Subcutaneous abdominal adipose tissue (tissue), 5 donors: Measurements from ENCODE around the gene MORN1.
A peak's percentile ranks its signal among the peaks of the same experiment; 100 is the strongest.

Experiments
- H3K27ac ChIP-seq: one replicate; pipeline ENCODE4 v1.7.0; 2013; ENCODE audit warnings: low read depth, mild to moderate bottlenecking, inconsistent platforms, low read length, moderate library complexity
- H3K27me3 ChIP-seq, 5 donors: one replicate each; pipeline ENCODE4 v1.7.0; 2013; ENCODE audit warnings: low read length in 5 of 5, inconsistent platforms in 1 of 5; ENCODE audit not compliant: control insufficient read depth in 5 of 5, insufficient read depth in 4 of 5
- H3K36me3 ChIP-seq, 5 donors: one replicate each; pipeline ENCODE4 v1.7.0; 2013; ENCODE audit warnings: low read length in 5 of 5; ENCODE audit not compliant: control insufficient read depth in 5 of 5, insufficient read depth in 5 of 5
- H3K4me1 ChIP-seq, 5 donors: one replicate each; pipeline ENCODE4 v1.7.0; 2013; ENCODE audit warnings: low read length in 5 of 5, mild to moderate bottlenecking in 3 of 5, moderate library complexity in 1 of 5; ENCODE audit not compliant: control insufficient read depth in 5 of 5, insufficient read depth in 5 of 5
- H3K4me3 ChIP-seq, 5 donors: one replicate each; pipeline ENCODE4 v1.7.0; 2013; ENCODE audit warnings: low read length in 5 of 5, low read depth in 1 of 5
- H3K9ac ChIP-seq, 5 donors: one replicate each; pipeline ENCODE4 v1.7.0; 2013; ENCODE audit warnings: low read length in 5 of 5, mild to moderate bottlenecking in 4 of 5, moderate library complexity in 3 of 5
- H3K9me3 ChIP-seq, 5 donors: one replicate each; pipeline ENCODE4 v1.7.0; 2013; ENCODE audit warnings: low read length in 5 of 5; ENCODE audit not compliant: control insufficient read depth in 5 of 5
- donor health status: healthy.
- donor health status: healthy.
- donor health status: healthy.
- donor health status: healthy.
- donor health status: healthy.

The MORN1 gene

GRCh38 chr1:2426540-2426939 lies 35.2 kb upstream of the MORN1 start:
- Histone ChIP-seq H3K4me3 (no peak overlapping the region), H3K4me1 (no peaks in the 10 kb centered on the region), H3K9me3 (peaks cover 4 to 23% (median 18%) of the 10 kb centered on the region in 5 donors), H3K27me3 (peaks cover 14 to 31% (median 24%) of the 10 kb centered on the region in 5 donors), H3K27ac (no peak overlapping the region), H3K9ac (no peak overlapping the region), H3K36me3 (no peaks in the 10 kb centered on the region)

GRCh38 chr1:2425892-2426291 lies 34.5 kb upstream of the MORN1 start:
- Histone ChIP-seq H3K9ac (no peak overlapping the region), H3K36me3 (no peaks in the 10 kb centered on the region), H3K27me3 (peaks cover 14 to 26% (median 23%) of the 10 kb centered on the region in 5 donors), H3K27ac (no peak overlapping the region), H3K9me3 (peaks cover 4 to 23% (median 18%) of the 10 kb centered on the region in 5 donors), H3K4me1 (no peaks in the 10 kb centered on the region), H3K4me3 (no peak overlapping the region)

- no peaks in the 10 kb centered on the region for H3K4me1 ChIP-seq
- H3K4me3 ChIP-seq, result no peak overlapping the region
- peaks cover 4 to 16% (median 9%) of the 10 kb centered on the region in 5 donors for H3K9me3 ChIP-seq
- H3K36me3 ChIP-seq, result no peaks in the 10 kb centered on the region
- H3K9ac ChIP-seq, result no peak overlapping the region
- peaks cover 21 to 45% (median 36%) of the 10 kb centered on the region in 5 donors for H3K27me3 ChIP-seq
- H3K27ac ChIP-seq, result no peak overlapping the region
Measured at GRCh38 chr1:2422523-2422922, 31.2 kb upstream of the MORN1 start.

DNA sequence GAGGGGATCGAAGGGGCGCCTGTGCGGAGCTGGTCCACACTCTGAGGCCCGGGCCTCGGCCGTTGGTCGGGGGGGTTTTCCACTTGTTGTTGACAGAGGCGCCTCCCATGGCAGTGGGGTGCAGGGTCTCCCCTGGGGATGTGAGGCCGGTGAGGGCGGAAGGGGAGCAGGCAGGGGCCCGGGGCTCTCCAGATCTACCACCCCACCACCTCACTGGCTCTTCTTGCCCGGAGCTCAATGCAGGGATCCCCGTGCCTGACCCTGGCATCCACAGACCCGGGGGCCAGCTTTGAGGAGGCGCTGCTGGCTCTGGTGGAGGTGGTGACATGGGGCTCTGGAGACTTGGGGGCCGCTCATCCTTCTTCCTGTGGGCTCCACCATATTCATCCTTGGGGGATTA lies 28.1 kb upstream of the MORN1 start:
- no peaks in the 10 kb centered on the region for H3K36me3 ChIP-seq
- peaks cover 0 to 2% (median 2%) of the 10 kb centered on the region in 5 donors for H3K4me1 ChIP-seq
- no peak overlapping the region for H3K27ac ChIP-seq
- peaks cover 4 to 16% (median 9%) of the 10 kb centered on the region in 5 donors for H3K9me3 ChIP-seq
- H3K4me3 ChIP-seq, result no peak overlapping the region
- no peak overlapping the region for H3K9ac ChIP-seq
- peaks cover 36 to 56% (median 51%) of the 10 kb centered on the region in 5 donors for H3K27me3 ChIP-seq

DNA sequence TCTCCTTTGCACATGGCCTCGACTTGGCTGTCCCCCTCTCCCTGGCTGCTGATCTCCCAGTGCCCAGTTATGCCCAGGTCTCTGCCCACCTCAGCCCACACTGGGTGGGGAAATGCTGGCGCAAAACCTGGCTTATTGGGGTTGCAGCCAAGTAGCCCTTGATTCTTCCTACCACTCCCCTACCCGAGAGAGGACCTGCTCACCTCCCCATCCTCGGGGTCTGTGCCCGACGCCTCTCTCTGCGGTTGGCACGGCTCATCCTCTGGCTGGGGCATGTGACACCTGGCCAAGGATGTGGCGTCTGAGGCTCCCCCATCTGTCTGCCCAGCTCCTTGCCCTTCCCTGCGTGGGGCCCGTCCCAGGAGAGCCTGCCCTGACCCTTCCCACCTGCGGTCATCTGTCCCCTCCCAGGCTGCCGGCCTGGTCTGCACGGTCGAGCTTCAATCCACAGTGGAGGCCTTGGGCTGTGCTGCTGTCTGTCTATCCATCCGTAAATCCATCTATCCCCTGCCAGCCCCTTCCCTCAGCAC lies 27.5 kb upstream of the MORN1 start:
- Histone ChIP-seq H3K36me3 (no peaks in the 10 kb centered on the region), H3K9ac (no peak overlapping the region), H3K27me3 (peaks cover 36 to 56% (median 51%) of the 10 kb centered on the region in 5 donors), H3K4me1 (peaks cover 0 to 8% (median 7%) of the 10 kb centered on the region in 5 donors), H3K27ac (no peak overlapping the region), H3K4me3 (no peak overlapping the region), H3K9me3 (peaks cover 4 to 16% (median 9%) of the 10 kb centered on the region in 5 donors)

- peaks cover 36 to 56% (median 50%) of the 10 kb centered on the region in 5 donors for H3K27me3 ChIP-seq
- no peak overlapping the region for H3K27ac ChIP-seq
- H3K4me3 ChIP-seq, result no peak overlapping the region
- no peak overlapping the region for H3K9ac ChIP-seq
- no peaks in the 10 kb centered on the region for H3K36me3 ChIP-seq
- peaks cover 0 to 18% (median 18%) of the 10 kb centered on the region in 5 donors for H3K4me1 ChIP-seq
- peaks cover 0 to 7% (median 2%) of the 10 kb centered on the region in 5 donors for H3K9me3 ChIP-seq
Measured at GRCh38 chr1:2417833-2418225, 26.5 kb upstream of the MORN1 start.

- H3K36me3 ChIP-seq, result no peaks in the 10 kb centered on the region
- peaks cover 36 to 56% (median 50%) of the 10 kb centered on the region in 5 donors for H3K27me3 ChIP-seq
- no peak overlapping the region for H3K9ac ChIP-seq
- H3K4me3 ChIP-seq, result no peak overlapping the region
- peaks cover 0 to under 1% (median under 1%) of the 10 kb centered on the region in 5 donors for H3K9me3 ChIP-seq
- H3K4me1 ChIP-seq, result peaks cover 0 to 20% (median 19%) of the 10 kb centered on the region in 5 donors
- H3K27ac ChIP-seq, result no peak overlapping the region
Measured at GRCh38 chr1:2417083-2417832, 25.9 kb upstream of the MORN1 start.

GRCh38 chr1:2416403-2416802 lies 25.0 kb upstream of the MORN1 start:
- Histone ChIP-seq H3K27me3 (peaks cover 36 to 56% (median 49%) of the 10 kb centered on the region in 5 donors), H3K4me3 (no peak overlapping the region), H3K9me3 (no peaks in the 10 kb centered on the region), H3K9ac (no peak overlapping the region), H3K36me3 (no peaks in the 10 kb centered on the region), H3K4me1 (peaks cover 2 to 28% (median 27%) of the 10 kb centered on the region in 5 donors), H3K27ac (no peak overlapping the region)

DNA sequence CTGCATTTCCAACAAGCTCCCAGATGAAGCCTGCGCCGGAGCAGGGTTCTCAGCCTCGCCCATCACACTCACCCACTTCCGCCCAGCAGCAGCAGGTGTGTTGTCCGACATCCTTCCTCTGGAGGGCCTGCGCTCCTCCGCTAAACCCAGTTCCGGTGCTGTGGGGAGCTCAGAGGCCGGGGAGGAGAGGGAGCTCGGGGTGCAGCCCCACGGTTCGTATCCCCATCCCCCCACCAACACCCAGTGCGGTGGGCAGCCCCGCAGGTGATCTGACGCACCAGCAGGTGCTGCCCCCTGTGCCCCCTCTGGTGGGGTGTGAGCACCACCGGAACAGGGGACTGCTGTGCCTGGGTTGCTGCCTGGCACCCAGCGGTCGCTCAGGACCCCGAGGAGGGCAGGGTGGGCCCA lies 24.5 kb upstream of the MORN1 start:
- H3K36me3 ChIP-seq, result no peaks in the 10 kb centered on the region
- no peaks in the 10 kb centered on the region for H3K9me3 ChIP-seq
- peak overlapping the region in 1 of 5 donors; percentile 6 for H3K4me3 ChIP-seq
- H3K9ac ChIP-seq, result no peak overlapping the region
- peaks cover 2 to 29% (median 28%) of the 10 kb centered on the region in 5 donors for H3K4me1 ChIP-seq
- H3K27ac ChIP-seq, result no peak overlapping the region
- H3K27me3 ChIP-seq, result peaks cover 36 to 54% (median 49%) of the 10 kb centered on the region in 5 donors

- Histone ChIP-seq H3K9ac (no peak overlapping the region), H3K27me3 (peaks cover 36 to 50% (median 45%) of the 10 kb centered on the region in 5 donors)
Measured at GRCh38 chr1:2415337-2415736, 24.0 kb upstream of the MORN1 start.

More at GRCh38 chr1:2415337-2415736, 24.0 kb upstream of the MORN1 start:
- Histone ChIP-seq H3K27ac (no peak overlapping the region), H3K4me3 (no peak overlapping the region), H3K36me3 (no peaks in the 10 kb centered on the region), H3K4me1 (peaks cover 2 to 29% (median 28%) of the 10 kb centered on the region in 5 donors), H3K9me3 (no peaks in the 10 kb centered on the region)
